IgD-negative memory B cell (primary cell): Measurements from ENCODE around the gene ACSF3. TPM values are rescaled to one million over a fixed set of nuclear protein-coding genes. Genes with fewer than 3 reads are reported as not detected.
A peak's percentile ranks its signal among the peaks of the same experiment; 100 is the strongest.
"Not testable (repeated sequence)": the region's sequence is repeated elsewhere in the genome, so short reads cannot be mapped to it uniquely, and the experiment has no call there.

Experiments
- H3K27ac Mint-ChIP-seq, 3 donors: one replicate each; pipeline ENCODE4 v1.8.0; 2020 to 2022; ENCODE audit warnings: mild to moderate bottlenecking in 3 of 3, mixed read lengths in 3 of 3, moderate library complexity in 1 of 3
- H3K27me3 Mint-ChIP-seq: one replicate; pipeline ENCODE4 v1.8.0; 2021; ENCODE audit warnings: mixed read lengths
- H3K36me3 Mint-ChIP-seq: one replicate; pipeline ENCODE4 v1.8.0; 2020; ENCODE audit warnings: mild to moderate bottlenecking, mixed read lengths
- H3K4me1 Mint-ChIP-seq, 3 donors: one replicate each; pipeline ENCODE4 v1.8.0; 2020 to 2022; ENCODE audit warnings: mixed read lengths in 3 of 3, mild to moderate bottlenecking in 1 of 3
- H3K4me3 Mint-ChIP-seq, 4 donors: one replicate each; pipeline ENCODE4 v1.8.0; 2020 to 2022; ENCODE audit warnings: mild to moderate bottlenecking in 4 of 4, mixed read lengths in 4 of 4, moderate library complexity in 3 of 4
- H3K9me3 Mint-ChIP-seq, 3 donors: one replicate each; pipeline ENCODE4 v1.8.0; 2020 to 2021; ENCODE audit warnings: mixed read lengths in 3 of 3, mild to moderate bottlenecking in 1 of 3
- polyA plus RNA-seq: library from polyadenylated mRNA; unstranded; fragments of 300-500 nt; fragmentation: Illumina TruSeq; gene quantifications from one replicate; pipeline ENCODE4 v1.2.3, GENCODE V29; 2021

ACSF3 gene
- polyA plus RNA-seq, 1 donor from 2014 or later: 53.9 TPM

DNA sequence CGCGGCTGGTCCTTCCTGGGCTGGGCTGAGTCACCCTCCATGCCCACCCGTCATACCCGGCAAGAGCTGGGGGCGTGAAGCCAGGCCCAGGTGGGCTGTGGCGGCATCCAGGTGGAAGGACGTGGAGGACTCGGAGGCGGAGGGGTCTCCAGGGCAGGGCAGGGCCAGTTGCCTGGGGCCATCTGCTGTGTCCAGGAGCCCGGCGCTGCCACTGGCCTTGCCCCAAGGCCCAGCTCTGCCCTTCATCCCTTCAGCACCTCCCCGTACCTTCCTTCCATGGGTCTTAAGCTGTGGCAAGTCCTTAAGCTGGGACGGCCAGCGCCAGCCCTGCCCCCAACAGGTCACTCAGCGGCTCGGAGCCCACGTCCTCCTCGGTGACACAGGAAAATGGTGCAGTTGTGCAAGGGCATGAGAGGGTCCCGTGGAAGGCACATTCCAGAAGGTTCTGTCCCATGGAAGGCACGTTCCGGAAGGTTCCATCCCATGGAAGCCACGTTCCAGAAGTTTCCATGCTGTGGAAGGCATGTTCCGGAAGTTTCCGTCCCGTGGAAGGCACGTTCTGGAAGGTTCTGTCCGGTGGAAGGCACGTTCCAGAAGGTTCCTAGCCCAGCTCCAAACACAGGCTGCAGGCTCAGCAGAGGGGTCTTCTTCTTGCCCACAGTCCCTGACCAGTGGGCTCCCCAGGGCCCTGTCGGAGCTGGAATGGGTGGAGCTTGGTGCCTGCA lies 67.5 kb downstream of the ACSF3 start:
- peaks cover 8% of the 10 kb centered on the region for H3K27me3 Mint-ChIP-seq
- H3K36me3 Mint-ChIP-seq: no peaks in the 10 kb centered on the region
- no peaks in the 10 kb centered on the region for H3K9me3 Mint-ChIP-seq
- no peak overlapping the region for H3K27ac Mint-ChIP-seq
- H3K4me1 Mint-ChIP-seq: peaks cover 9 to 21% (median 16%) of the 10 kb centered on the region in 3 donors
- H3K4me3 Mint-ChIP-seq: no peak overlapping the region

DNA sequence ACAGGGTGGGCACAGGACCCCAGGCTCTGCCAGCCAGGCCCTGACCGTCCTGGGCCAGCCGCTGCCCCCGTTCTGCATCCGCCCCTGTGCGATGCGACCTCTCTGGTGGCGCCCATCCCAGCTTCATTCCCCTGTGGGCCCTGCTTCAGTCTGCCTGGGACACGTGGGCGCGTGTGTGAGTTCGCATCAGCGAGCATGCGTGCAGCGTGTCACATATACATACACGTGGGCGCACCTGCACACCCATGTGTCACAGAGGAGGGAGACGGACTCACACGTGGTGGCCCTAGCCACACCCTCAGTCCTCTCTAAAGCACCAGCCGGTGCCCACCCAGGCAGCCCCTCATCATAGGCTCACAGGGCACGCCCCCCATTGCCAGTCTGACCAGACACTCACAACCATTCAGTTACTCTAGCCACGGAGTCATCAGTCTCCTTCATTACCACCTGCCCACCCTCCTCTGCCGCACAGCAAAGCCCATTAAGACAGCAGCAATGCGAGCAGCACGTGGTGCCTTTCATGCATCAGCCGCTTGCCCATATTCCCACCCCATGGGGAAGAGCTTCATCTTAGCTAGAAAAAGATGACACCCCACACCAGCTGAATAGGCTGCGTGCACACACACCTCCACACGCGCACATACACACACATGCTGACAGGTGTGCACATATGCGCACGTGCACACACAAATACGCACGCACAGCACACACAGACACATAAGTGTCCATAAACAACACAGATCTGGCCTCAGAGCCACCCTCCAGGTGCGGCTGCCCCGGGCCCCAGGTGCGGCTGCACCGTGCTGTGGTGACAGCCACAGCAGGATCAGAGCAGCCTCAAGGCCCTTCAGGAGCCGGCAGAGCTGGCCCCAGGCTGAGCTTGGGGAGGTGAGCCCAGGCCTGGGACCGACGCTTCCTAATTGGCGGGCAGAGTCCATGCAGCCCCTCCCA lies 68.4 kb downstream of the ACSF3 start:
- Mint-ChIP-seq H3K36me3 (no peaks in the 10 kb centered on the region), H3K27me3 (peaks cover 8% of the 10 kb centered on the region), H3K4me3 (peak overlapping the region in 1 of 4 donors; percentile 34), H3K4me1 (peaks cover 9 to 21% (median 15%) of the 10 kb centered on the region in 3 donors), H3K27ac (no peak overlapping the region), H3K9me3 (no peaks in the 10 kb centered on the region)

DNA sequence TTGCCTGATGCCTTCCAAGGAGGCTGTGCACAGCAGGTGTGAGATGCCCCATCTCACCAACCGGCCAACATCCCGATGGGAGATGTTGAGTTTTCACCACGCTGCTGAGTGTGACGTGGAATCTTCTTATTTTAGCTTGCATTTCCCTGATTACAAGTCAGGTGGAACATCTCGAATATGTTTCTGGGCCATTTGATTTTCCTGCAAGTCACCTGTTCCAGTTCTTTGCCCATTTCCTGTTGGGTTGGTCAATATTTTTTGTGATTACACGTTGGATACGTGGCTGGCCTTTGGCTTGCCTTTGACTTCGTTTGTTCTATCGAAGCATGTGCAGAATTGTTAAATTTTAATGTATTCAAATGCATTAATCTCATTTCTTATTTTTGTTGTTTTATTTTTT lies 69.6 kb downstream of the ACSF3 start:
- Mint-ChIP-seq H3K27me3 (peaks cover 8% of the 10 kb centered on the region), H3K9me3 (no peaks in the 10 kb centered on the region), H3K27ac (no peak overlapping the region), H3K4me3 (no peak overlapping the region), H3K36me3 (no peaks in the 10 kb centered on the region), H3K4me1 (peaks cover 9 to 20% (median 15%) of the 10 kb centered on the region in 3 donors)

- H3K4me3 Mint-ChIP-seq: peak overlapping the region in 1 of 4 donors; percentile 70
Observed at GRCh38 chr16:89164436-89164835, 70.8 kb downstream of the ACSF3 start.

DNA sequence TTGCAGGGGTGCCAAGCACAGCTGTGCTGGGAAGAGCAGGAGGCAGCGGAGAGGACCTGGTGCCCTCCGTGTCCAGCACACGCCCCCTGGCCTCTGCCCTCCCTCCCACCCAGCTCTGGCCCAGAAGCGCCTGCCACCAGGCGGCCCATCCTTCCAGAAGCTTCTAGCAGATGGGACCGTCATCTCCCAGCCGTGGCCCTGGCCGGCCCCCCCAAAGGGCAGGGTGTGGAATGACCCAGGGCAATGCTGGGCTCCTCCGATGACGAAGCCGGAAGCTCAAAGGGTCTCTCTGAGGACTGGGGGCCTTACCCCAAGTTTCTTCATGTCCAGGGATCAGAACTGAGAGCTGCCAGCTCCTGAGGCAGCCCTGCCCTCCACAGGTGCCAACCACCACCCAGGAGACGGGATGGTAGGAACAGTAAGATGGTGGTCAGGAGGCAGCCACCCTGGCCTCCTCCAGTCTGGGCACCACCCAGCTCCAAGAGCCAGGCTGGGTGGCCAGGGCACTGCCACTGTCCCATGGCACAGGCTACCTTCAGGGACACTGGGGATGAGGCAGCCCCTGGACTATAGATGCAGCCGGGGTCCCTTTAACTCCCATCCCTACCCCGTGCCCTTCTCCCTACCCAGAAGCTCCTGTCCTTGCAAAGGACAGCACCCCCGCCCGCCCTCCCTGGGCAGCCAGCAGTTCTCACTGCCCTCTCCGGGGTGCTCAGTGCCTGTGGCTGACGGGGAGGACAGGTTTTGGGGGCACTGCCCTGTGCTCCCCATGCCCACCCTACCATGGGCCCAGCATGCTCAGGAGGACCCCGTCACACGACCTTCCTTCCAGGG lies 71.4 kb downstream of the ACSF3 start:
- H3K27me3 Mint-ChIP-seq: peaks cover 8% of the 10 kb centered on the region
- H3K9me3 Mint-ChIP-seq: no peaks in the 10 kb centered on the region
- peaks cover 9 to 18% (median 15%) of the 10 kb centered on the region in 3 donors for H3K4me1 Mint-ChIP-seq
- no peak overlapping the region for H3K27ac Mint-ChIP-seq
- H3K4me3 Mint-ChIP-seq: no peak overlapping the region
- no peaks in the 10 kb centered on the region for H3K36me3 Mint-ChIP-seq

More at GRCh38 chr16:89164436-89164835, 70.8 kb downstream of the ACSF3 start:
- Mint-ChIP-seq H3K36me3 (no peaks in the 10 kb centered on the region), H3K9me3 (no peaks in the 10 kb centered on the region), H3K27ac (peak overlapping the region in 1 of 3 donors; percentile 68), H3K4me1 (peaks cover 9 to 19% (median 15%) of the 10 kb centered on the region in 3 donors), H3K27me3 (peaks cover 8% of the 10 kb centered on the region)

DNA sequence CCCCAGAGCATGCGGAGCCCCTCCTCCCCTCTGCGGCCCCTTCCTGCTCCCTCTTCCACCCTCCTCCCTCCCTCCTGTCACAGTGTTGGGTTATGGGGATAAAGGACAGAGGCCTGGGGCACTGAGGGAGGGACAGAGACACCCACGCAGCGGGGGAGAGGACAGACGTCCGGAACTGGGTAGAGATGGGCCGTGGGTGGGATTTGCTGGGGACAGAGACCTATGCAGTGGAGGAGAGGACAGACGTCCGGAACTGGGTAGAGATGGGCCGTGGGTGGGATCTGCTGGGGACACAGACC lies 72.0 kb downstream of the ACSF3 start:
- H3K36me3 Mint-ChIP-seq, H3K27me3 Mint-ChIP-seq, H3K27ac Mint-ChIP-seq, H3K9me3 Mint-ChIP-seq: not testable (repeated sequence)
- H3K4me3 Mint-ChIP-seq: peak overlapping the region in 1 of 4 donors; percentile 33
- H3K4me1 Mint-ChIP-seq: peaks cover 9 to 20% (median 17%) of the 10 kb centered on the region in 3 donors

DNA sequence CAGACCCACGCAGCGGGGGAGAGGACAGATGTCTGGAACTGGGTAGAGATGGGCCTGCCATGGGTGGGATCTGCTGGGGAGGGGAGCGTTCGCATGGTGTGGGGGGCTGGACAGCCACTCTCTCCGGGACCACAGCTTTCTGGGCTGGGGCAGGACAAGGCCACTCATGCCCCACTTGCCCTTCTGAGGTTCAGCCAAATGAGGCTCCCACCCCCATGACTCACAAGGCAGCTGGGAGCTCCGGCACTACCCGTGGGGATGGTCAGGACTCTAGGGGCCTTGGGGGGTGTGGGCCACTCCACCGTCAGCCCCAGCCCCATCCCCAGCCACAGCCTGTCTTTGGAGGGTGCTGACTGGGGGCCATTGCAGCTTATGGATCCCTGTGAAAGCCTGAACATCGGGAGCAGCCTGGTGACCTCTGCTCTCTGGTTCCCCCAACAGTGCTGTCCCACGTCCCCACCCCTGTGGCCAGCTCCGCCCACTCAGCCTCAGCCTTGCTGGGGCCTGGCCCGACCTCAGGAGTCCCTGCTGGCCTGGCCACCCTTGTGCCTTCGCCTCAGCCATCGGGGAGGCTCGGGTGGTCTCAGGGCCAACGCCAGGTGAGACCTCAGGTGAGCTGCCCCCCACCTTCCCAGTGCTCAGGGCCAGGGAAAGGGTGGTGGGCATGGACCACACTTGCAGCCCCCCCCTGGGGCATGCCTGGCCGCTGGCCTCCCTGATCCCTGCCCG lies 73.2 kb downstream of the ACSF3 start:
- peaks cover 9 to 21% (median 18%) of the 10 kb centered on the region in 3 donors for H3K4me1 Mint-ChIP-seq
- no peak overlapping the region for H3K27ac Mint-ChIP-seq
- peaks cover 9% of the 10 kb centered on the region for H3K27me3 Mint-ChIP-seq
- no peaks in the 10 kb centered on the region for H3K9me3 Mint-ChIP-seq
- H3K36me3 Mint-ChIP-seq: no peaks in the 10 kb centered on the region
- H3K4me3 Mint-ChIP-seq: peak overlapping the region in 2 of 4 donors; percentile 23 to 52

GRCh38 chr16:89167425-89167941 lies 73.8 kb downstream of the ACSF3 start:
- Mint-ChIP-seq H3K4me1 (peaks cover 9 to 17% (median 14%) of the 10 kb centered on the region in 3 donors), H3K4me3 (peak overlapping the region in 3 of 4 donors; percentile 23 to 52 (median 41)), H3K36me3 (no peaks in the 10 kb centered on the region), H3K27me3 (peaks cover 7% of the 10 kb centered on the region), H3K9me3 (no peaks in the 10 kb centered on the region), H3K27ac (no peak overlapping the region)

DNA sequence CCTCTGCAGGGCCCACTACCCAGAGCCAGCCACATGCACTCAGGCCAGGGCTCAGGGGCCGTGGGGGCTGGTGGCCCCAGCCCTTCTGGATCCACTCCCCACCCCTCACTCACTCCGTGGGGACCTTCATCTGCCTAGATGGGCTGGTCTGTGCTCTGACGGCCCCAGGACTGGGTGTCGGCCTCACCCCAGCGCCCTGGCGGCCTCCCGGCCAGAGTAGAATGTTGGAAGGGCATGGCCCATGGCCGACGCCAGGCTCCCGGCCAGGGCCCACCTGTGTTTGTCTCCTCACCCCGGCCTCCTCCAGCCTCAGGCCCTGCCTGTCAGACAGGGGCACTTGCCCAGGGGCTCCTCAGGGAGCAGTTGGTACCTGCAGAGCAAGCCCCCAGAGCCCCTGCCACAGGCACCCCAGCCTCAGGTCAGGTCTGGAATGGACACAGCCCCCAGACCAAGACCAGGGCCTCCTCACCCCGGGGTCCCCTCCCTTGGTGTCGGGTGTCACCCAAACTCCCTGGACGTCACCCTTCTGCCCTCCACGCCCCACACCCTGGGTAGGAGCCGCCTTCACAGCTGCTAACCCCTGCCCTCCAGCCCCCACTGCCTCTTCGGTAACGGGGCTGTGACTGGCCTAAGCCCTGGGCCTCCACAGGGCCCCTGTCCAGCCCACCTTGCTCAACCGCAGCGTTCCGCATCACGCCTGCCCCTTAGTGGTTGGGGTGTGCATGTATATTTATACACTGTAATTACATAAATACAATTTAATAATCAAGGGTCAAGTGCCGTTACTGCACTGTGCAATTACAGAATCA lies 74.9 kb downstream of the ACSF3 start:
- Mint-ChIP-seq H3K9me3 (no peaks in the 10 kb centered on the region), H3K4me3 (no peak overlapping the region), H3K27ac (peak overlapping the region in 2 of 3 donors; percentile 54 to 78), H3K27me3 (peaks cover 7% of the 10 kb centered on the region), H3K36me3 (no peaks in the 10 kb centered on the region), H3K4me1 (peaks cover 9 to 16% (median 14%) of the 10 kb centered on the region in 3 donors)

DNA sequence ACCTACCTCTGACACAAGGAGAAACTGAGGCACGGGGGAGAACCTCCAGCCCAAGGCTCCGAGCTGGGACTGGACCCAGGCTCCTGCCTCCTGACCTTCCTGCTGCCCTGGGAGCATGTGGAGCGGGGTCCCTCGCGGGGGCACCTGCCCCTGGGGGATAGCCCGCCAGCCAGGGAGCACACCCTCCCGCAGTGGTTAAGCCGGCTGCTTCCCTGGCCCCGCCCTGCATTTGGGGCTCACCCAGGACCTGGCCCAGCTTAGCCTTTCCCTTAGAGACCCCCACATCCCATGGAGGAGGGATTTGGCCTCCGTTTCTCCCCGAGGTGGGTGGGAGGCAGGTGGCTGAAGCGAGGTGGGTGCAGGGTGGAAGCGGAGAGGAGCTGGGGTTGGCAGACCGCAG lies 76.1 kb downstream of the ACSF3 start:
- H3K27ac Mint-ChIP-seq: peak overlapping the region in 2 of 3 donors; percentile 9 to 54
- H3K36me3 Mint-ChIP-seq: no peaks in the 10 kb centered on the region

DNA sequence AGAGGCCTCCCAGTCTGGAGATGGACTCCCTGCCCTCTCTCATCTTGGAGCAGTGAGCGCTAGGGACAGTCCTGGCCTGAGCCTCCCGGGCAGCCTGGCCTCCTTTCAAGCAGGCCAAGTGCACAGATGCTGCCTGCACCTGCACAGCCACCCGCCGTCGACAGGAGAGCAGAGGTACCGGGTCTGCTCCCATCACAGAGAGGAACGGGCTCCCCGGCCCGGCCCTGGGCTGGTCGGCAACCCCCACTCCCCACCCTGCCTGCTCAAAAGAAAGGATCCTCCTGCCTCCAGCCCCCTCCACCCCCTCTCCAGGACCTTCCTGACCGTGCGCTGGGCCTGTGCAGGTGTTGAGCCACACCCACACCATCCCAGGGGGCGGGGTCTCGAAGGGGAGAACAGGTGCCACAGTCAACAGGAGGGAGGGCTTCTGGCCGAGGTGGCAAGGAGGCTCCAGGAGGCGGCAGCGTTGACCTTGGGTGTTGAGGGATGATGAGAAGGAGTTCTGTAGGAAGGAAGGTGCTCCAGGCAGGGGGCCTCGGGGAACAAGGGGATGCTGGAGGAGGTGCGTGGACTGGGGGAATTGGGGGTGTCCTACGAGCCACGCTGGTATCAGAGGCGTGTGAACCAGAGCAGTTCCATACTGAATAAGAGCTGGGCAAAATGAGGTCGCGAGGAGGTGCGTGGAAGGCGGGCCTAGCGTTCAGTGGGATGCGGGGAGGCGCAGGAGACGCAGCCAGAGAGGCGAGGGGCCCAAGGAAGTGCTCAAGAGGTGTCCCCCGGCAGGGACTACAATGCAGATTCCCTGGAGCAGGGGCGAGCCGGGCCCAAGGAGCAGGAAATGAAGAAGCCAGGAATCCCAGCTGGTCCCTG lies 76.9 kb downstream of the ACSF3 start:
- Mint-ChIP-seq H3K36me3 (no peaks in the 10 kb centered on the region), H3K4me1 (peaks cover 0 to 9% (median 5%) of the 10 kb centered on the region in 3 donors), H3K4me3 (peak overlapping the region in 3 of 4 donors; percentile 38 to 85 (median 74)), H3K27me3 (peaks cover 3% of the 10 kb centered on the region), H3K27ac (peak overlapping the region in 1 of 3 donors; percentile 9), H3K9me3 (no peaks in the 10 kb centered on the region)

More for the DNA sequence above, 76.1 kb downstream of the ACSF3 start:
- Mint-ChIP-seq H3K4me1 (peaks cover 0 to 10% (median 5%) of the 10 kb centered on the region in 3 donors), H3K4me3 (no peak overlapping the region), H3K27me3 (peaks cover 3% of the 10 kb centered on the region), H3K9me3 (no peaks in the 10 kb centered on the region)
